IMR-90 (cell line): ENCODE results near the gene EIF2S2. TPM values are rescaled to one million over a fixed set of nuclear protein-coding genes. Genes with fewer than 3 reads are reported as not detected.

Experiments used
- ATAC-seq: fragments of 200-7000 bp; cut with Tn5 transposase; 2 replicates; pipeline ENCODE4 v1.9.1; 2020; ENCODE audit warnings: low read depth, mild to moderate bottlenecking, moderate library complexity
- BruUV-seq: library from RNA; stranded (reverse); fragments of 400-500 nt; replicated peaks from 2 replicates; lab custom pipeline; 2021; lab: Mats Ljungman, UMichigan
- CTCF ChIA-PET: fragments of 300-600 bp; formaldehyde crosslinking; extraction: SDS; loops from one replicate; lab custom pipeline; 2021; ENCODE audit warnings: antibody characterized with exemption; lab: Yijun Ruan, JAX
- POLR2A ChIA-PET: fragments of 300-600 bp; sonication (Branson Sonifier 250); formaldehyde crosslinking; loops from one replicate; lab custom pipeline; 2022; ENCODE audit warnings: antibody characterized with exemption; ENCODE audit not compliant: unreplicated experiment; lab: Charles Lee
- DNase-seq: peaks from one replicate; pipeline ENCODE4 v3.0.0; 2013
- H2AFZ ChIP-seq: replicated peaks from 2 replicates; pipeline ENCODE3; 2013; ENCODE audit warnings: low read length, mild to moderate bottlenecking; ENCODE audit not compliant: poor library complexity
- H2AK5ac ChIP-seq: 2 replicates; pipeline ENCODE4 v1.6.1; 2013; ENCODE audit warnings: low read depth, low read length, inconsistent platforms
- H2AK9ac ChIP-seq: replicated peaks from 2 replicates; pipeline ENCODE3; 2013; ENCODE audit warnings: mild to moderate bottlenecking, low read depth, low read length, moderate library complexity; ENCODE audit not compliant: poor library complexity
- H2BK120ac ChIP-seq: 2 replicates; pipeline ENCODE4 v1.6.1; 2013; ENCODE audit warnings: low read depth, low read length, inconsistent platforms
- H2BK15ac ChIP-seq: 3 replicates; pipeline ENCODE4 v1.6.1; 2013; ENCODE audit warnings: low read depth, low read length, inconsistent platforms
- H2BK20ac ChIP-seq: 2 replicates; pipeline ENCODE4 v1.6.1; 2013; ENCODE audit warnings: low read depth, mild to moderate bottlenecking, inconsistent platforms, low read length, moderate library complexity
- H2BK5ac ChIP-seq: 2 replicates; pipeline ENCODE4 v1.6.1; 2013; ENCODE audit warnings: mild to moderate bottlenecking, low read depth, low read length, inconsistent platforms; ENCODE audit not compliant: poor library complexity, severe bottlenecking
- H3K14ac ChIP-seq: replicated peaks from 2 replicates; pipeline ENCODE4 v1.6.1; 2013; ENCODE audit warnings: low read depth, low read length, inconsistent platforms
- H3K18ac ChIP-seq: 2 replicates; pipeline ENCODE4 v1.6.1; 2013; ENCODE audit warnings: low read depth, low read length, control low read depth
- H3K23ac ChIP-seq: 2 replicates; pipeline ENCODE4 v1.6.1; 2013; ENCODE audit warnings: low read depth, low read length, inconsistent platforms
- H3K27ac ChIP-seq: 2 replicates; pipeline ENCODE4 v1.5.1; 2013; ENCODE audit warnings: mild to moderate bottlenecking, control low read depth, low read length; ENCODE audit not compliant: insufficient read depth
- H3K27me3 ChIP-seq: 2 replicates; pipeline ENCODE4 v1.6.1; 2013; ENCODE audit warnings: low read length; ENCODE audit not compliant: control insufficient read depth, insufficient read depth
- H3K36me3 ChIP-seq: 2 replicates; pipeline ENCODE4 v1.6.1; 2013; ENCODE audit warnings: low read length, mixed read lengths; ENCODE audit not compliant: control insufficient read depth, insufficient read depth
- H3K4ac ChIP-seq: 2 replicates; pipeline ENCODE4 v1.6.1; 2013; ENCODE audit warnings: low read depth, low read length, inconsistent platforms
- H3K4me1 ChIP-seq: 2 replicates; pipeline ENCODE4 v1.6.1; 2013; ENCODE audit warnings: low read length, mixed read lengths; ENCODE audit not compliant: control insufficient read depth, insufficient read depth
- H3K4me2 ChIP-seq: 2 replicates; pipeline ENCODE4 v1.6.1; 2013; ENCODE audit warnings: low read depth, mild to moderate bottlenecking, control low read depth, low read length, moderate library complexity
- H3K4me3 ChIP-seq: 2 replicates; pipeline ENCODE4 v1.5.1; 2013; ENCODE audit warnings: low read depth, mild to moderate bottlenecking, control low read depth, low read length, moderate library complexity; ENCODE audit not compliant: insufficient read depth
- H3K56ac ChIP-seq: 2 replicates; pipeline ENCODE4 v1.6.1; 2013; ENCODE audit warnings: low read length, inconsistent platforms; ENCODE audit not compliant: insufficient read depth; ENCODE audit errors: extremely low read depth
- H3K79me1 ChIP-seq, 2 experiments: 2 replicates each; pipeline ENCODE4 v1.6.1; 2013; ENCODE audit warnings: low read length in 2 of 2, inconsistent platforms in 1 of 2, low read depth in 1 of 2
- H3K9ac ChIP-seq: 2 replicates; pipeline ENCODE4 v1.6.1; 2013; ENCODE audit warnings: low read depth, low read length, control low read depth
- H3K9me1 ChIP-seq: 2 replicates; pipeline ENCODE4 v1.6.1; 2013; ENCODE audit warnings: low read length, inconsistent platforms; ENCODE audit not compliant: insufficient read depth
- H3K9me3 ChIP-seq: 2 replicates; pipeline ENCODE4 v1.6.1; 2013; ENCODE audit warnings: low read length; ENCODE audit not compliant: control insufficient read depth, insufficient read depth
- H4K20me1 ChIP-seq: 2 replicates; pipeline ENCODE4 v1.6.1; 2013; ENCODE audit warnings: low read length, inconsistent platforms; ENCODE audit not compliant: insufficient read depth
- H4K5ac ChIP-seq: 2 replicates; pipeline ENCODE4 v1.6.1; 2013; ENCODE audit warnings: mild to moderate bottlenecking, low read depth, low read length, control low read depth
- H4K8ac ChIP-seq, 2 experiments: 2 replicates each; pipeline ENCODE4 v1.6.1; 2013; ENCODE audit warnings: low read depth in 2 of 2, low read length in 2 of 2, control low read depth in 1 of 2, inconsistent platforms in 1 of 2
- H4K91ac ChIP-seq: 2 replicates; pipeline ENCODE4 v1.6.1; 2013; ENCODE audit warnings: low read depth, low read length, inconsistent platforms; ENCODE audit not compliant: insufficient read depth
- MAFK ChIP-seq: IDR thresholded peaks from 2 replicates; pipeline ENCODE4 v1.6.1; 2012; ENCODE audit warnings: low read depth, low read length, improper control_type of control experiment
- MAZ ChIP-seq: IDR thresholded peaks from 2 replicates; pipeline ENCODE4 v1.6.1; 2012; ENCODE audit warnings: low read depth, mild to moderate bottlenecking, low read length, improper control_type of control experiment, moderate library complexity, borderline replicate concordance
- MXI1 ChIP-seq: IDR thresholded peaks from 2 replicates; pipeline ENCODE4 v1.6.1; 2012; ENCODE audit warnings: low read depth, mild to moderate bottlenecking, low read length, moderate library complexity, borderline replicate concordance
- NFE2L2 ChIP-seq: fragments of 150-350 bp; IDR thresholded peaks from 2 replicates; pipeline ENCODE4 v1.6.1; 2016; ENCODE audit warnings: low read depth, mild to moderate bottlenecking, low read length
- POLR2A ChIP-seq: IDR thresholded peaks from 2 replicates; pipeline ENCODE4 v1.6.1; 2012; ENCODE audit warnings: mild to moderate bottlenecking, low read depth, low read length
- RAD21 ChIP-seq: IDR thresholded peaks from 2 replicates; pipeline ENCODE4 v1.6.1; 2012; ENCODE audit warnings: low read length, improper control_type of control experiment
- WGBS, 2 experiments: methylation state at CpG; one replicate each; pipeline versions ENCODE4 v1.1.5 to v1.1.7; 2013; ENCODE audit warnings: missing lambda C conversion rate in 2 of 2; ENCODE audit not compliant: insufficient read length in 1 of 2; ENCODE audit errors: extremely low coverage in 2 of 2; 5-methylcytosine and 5-hydroxymethylcytosine counted together
- dilution Hi-C: fragments of 300-500 bp; cut with HindIII; formaldehyde crosslinking; loops from one replicate; pipeline ENCODE4 v1.14.3; 2018; ENCODE audit warnings: low sequenced_read_pairs; ENCODE audit not compliant: unreplicated experiment
- in situ Hi-C: fragments of 300-500 bp; cut with MboI; formaldehyde crosslinking; loops from 3 replicates; pipeline ENCODE4 v1.14.3; 2019; ENCODE audit warnings: low sequenced_read_pairs, inconsistent platforms, mixed read lengths
- intact Hi-C: fragments of 100-400 bp; cut with micrococcal nuclease; formaldehyde crosslinking; loops from 2 replicates; pipeline ENCODE4 v1.10.0; 2022
- polyA plus RNA-seq, 3 experiments: library from polyadenylated mRNA; depleted of rRNA; stranded (reverse); fragments of >200 nt; gene quantifications; 2 replicates each; pipeline ENCODE4 v1.2.3, GENCODE V29; 2012; ENCODE audit warnings: low replicate concordance in 1 of 3
- total RNA-seq: library from RNA; depleted of rRNA; stranded (reverse); fragments of >200 nt; gene quantifications from 2 replicates; pipeline ENCODE4 v1.2.3, GENCODE V29; 2012
- TF ChIP-seq, protein P1 (sequence below): conservative IDR thresholded peaks from 2 replicates; pipeline ENCODE4 v1.5.1; 2012; ENCODE audit warnings: mild to moderate bottlenecking, low read depth, low read length, improper control_type of control experiment

EIF2S2 gene
- total and polyA plus RNA-seq, 2 of the 4 experiments (the other 2 are of a cell fraction) = 61.7 to 66.9 TPM

DNA sequence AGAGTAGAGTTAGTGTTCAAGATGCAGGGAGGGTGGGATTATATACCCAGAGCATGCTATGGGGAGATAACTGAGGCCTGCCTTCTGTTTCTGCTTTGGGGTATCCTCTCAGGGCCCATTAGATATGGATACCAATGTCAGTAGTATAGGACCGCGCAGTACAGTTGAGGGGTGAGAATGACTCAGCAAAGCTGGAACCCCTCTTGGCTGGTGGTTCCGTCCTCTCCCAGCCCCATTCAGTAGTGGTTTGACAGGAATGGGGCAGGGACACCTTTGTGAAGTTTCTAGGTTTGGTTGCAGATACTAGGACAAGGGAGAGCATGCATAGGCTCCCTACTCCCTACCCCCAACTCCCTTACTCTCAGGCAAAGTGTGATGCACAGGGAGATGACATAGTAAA, 47.8 kb downstream of the EIF2S2 start:
- Histone ChIP-seq H4K5ac (no peak overlapping the region), H2AFZ (no peak overlapping the region), H3K9me1 (peaks cover 40% of the 10 kb centered on the region), H3K36me3 (peaks cover 5% of the 10 kb centered on the region), H4K91ac (no peak overlapping the region), H3K79me1 (peaks cover 57 to 98% of the 10 kb centered on the region in 2 experiments), H2AK9ac (no peak overlapping the region), H3K56ac (no peak overlapping the region), H4K20me1 (peaks cover 95% of the 10 kb centered on the region), H2BK15ac (no peak overlapping the region), H4K8ac (no peak overlapping the region), H3K27me3 (no peaks in the 10 kb centered on the region), H3K4ac (no peak overlapping the region), H3K4me1 (peaks cover 22% of the 10 kb centered on the region), H3K9me3 (no peaks in the 10 kb centered on the region), H3K9ac (no peak overlapping the region), H2BK120ac (no peak overlapping the region), H3K4me2 (no peak overlapping the region), H3K27ac (no peak overlapping the region), H3K14ac (no peak overlapping the region), H2AK5ac (no peak overlapping the region), H2BK5ac (no peak overlapping the region), H3K23ac (no peak overlapping the region), H3K4me3 (no peak overlapping the region), H2BK20ac (no peak overlapping the region), H3K18ac (no peak overlapping the region)
- ChIA-PET CTCF (no interaction called here), POLR2A (no interaction called here)
- in situ Hi-C loops (no loop called here), intact Hi-C loops (no loop called here), dilution Hi-C loops (no loop called here)
- ATAC-seq (no peak), DNase-seq (no peak)
- TF ChIP-seq, protein P1, sequence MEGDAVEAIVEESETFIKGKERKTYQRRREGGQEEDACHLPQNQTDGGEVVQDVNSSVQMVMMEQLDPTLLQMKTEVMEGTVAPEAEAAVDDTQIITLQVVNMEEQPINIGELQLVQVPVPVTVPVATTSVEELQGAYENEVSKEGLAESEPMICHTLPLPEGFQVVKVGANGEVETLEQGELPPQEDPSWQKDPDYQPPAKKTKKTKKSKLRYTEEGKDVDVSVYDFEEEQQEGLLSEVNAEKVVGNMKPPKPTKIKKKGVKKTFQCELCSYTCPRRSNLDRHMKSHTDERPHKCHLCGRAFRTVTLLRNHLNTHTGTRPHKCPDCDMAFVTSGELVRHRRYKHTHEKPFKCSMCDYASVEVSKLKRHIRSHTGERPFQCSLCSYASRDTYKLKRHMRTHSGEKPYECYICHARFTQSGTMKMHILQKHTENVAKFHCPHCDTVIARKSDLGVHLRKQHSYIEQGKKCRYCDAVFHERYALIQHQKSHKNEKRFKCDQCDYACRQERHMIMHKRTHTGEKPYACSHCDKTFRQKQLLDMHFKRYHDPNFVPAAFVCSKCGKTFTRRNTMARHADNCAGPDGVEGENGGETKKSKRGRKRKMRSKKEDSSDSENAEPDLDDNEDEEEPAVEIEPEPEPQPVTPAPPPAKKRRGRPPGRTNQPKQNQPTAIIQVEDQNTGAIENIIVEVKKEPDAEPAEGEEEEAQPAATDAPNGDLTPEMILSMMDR = no peak
- TF ChIP-seq POLR2A = no peak
- TF ChIP-seq MAZ = no peak
- TF ChIP-seq RAD21 = no peak
- TF ChIP-seq MXI1 = no peak
- TF ChIP-seq MAFK = no peak
- TF ChIP-seq NFE2L2 = peak; percentile 53; the same call in 1 of the 2 replicates
- no TSS peak for BruUV-seq
- WGBS, 2 experiments = no CpG with 5 or more reads among the region's 3 CpGs
